Neural cell (in vitro differentiated cells): ENCODE data around the gene HIP1R.

Source experiments
- CTCF ChIP-seq: fragments of 450-650 bp; IDR thresholded peaks from 2 replicates; pipeline ENCODE4 v1.5.1; 2014; ENCODE audit warnings: antibody characterized with exemption, mild to moderate bottlenecking, moderate library complexity; ENCODE audit not compliant: poor library complexity, severe bottlenecking
- EP300 ChIP-seq: fragments of 450-650 bp; conservative IDR thresholded peaks from 2 replicates; pipeline ENCODE4 v1.6.1; 2014; ENCODE audit warnings: antibody characterized with exemption, mild to moderate bottlenecking, moderate library complexity; ENCODE audit not compliant: poor library complexity, severe bottlenecking
- POLR2AphosphoS5 ChIP-seq: IDR thresholded peaks from 2 replicates; pipeline ENCODE4 v1.6.1; 2012
- TAF1 ChIP-seq: IDR thresholded peaks from 2 replicates; pipeline ENCODE4 v1.6.1; 2012; ENCODE audit warnings: low read depth

GRCh38 chr12:122799641-122800243, 35.5 kb upstream of the HIP1R start:
- no peak for TF ChIP-seq EP300
- no peak for TF ChIP-seq CTCF
- no peak for TF ChIP-seq POLR2AphosphoS5
- TF ChIP-seq TAF1: no peak
